HEK293 (cell line): Measurements from ENCODE around the gene C13orf46.

Source experiments
- CTCF ChIP-seq: fragments of 450-650 bp; formaldehyde crosslinking; IDR thresholded peaks from 2 replicates; pipeline ENCODE4 v1.5.1; 2016; ENCODE audit warnings: missing biosample characterization, missing genetic modification characterization
- KLF10 ChIP-seq: fragments of 450-650 bp; IDR thresholded peaks from 2 replicates; pipeline ENCODE4 v1.5.1; 2018; ENCODE audit warnings: missing biosample characterization, mild to moderate bottlenecking, missing genetic modification characterization
- REST ChIP-seq: fragments of 450-650 bp; formaldehyde crosslinking; IDR thresholded peaks from 2 replicates; pipeline ENCODE4 v1.5.1; 2016; ENCODE audit warnings: missing biosample characterization, missing genetic modification characterization
- TCF7L2 ChIP-seq: IDR thresholded peaks from 2 replicates; pipeline ENCODE4 v1.6.1; 2011; ENCODE audit warnings: low read depth, mild to moderate bottlenecking, inconsistent platforms, low read length, moderate library complexity, borderline replicate concordance
- WT1 ChIP-seq: fragments of 450-650 bp; formaldehyde crosslinking; IDR thresholded peaks from 2 replicates; pipeline ENCODE4 v1.5.1; 2016; ENCODE audit warnings: missing biosample characterization, missing genetic modification characterization
- ZNF362 ChIP-seq: fragments of 450-650 bp; formaldehyde crosslinking; IDR thresholded peaks from 2 replicates; pipeline ENCODE4 v1.5.1; 2016; ENCODE audit warnings: missing biosample characterization, missing genetic modification characterization
- ZNF416 ChIP-seq: fragments of 450-650 bp; formaldehyde crosslinking; IDR thresholded peaks from 2 replicates; pipeline ENCODE4 v1.5.1; 2016; ENCODE audit warnings: missing biosample characterization, missing genetic modification characterization
- ZNF529 ChIP-seq: fragments of 450-650 bp; formaldehyde crosslinking; IDR thresholded peaks from 2 replicates; pipeline ENCODE4 v1.5.1; 2017; ENCODE audit warnings: missing genetic modification characterization, missing biosample characterization; ENCODE audit not compliant: insufficient replicate concordance

GRCh38 chr13:113917096-113917495, 56.8 kb downstream of the C13orf46 start:
- no peak for TF ChIP-seq ZNF362 (tag by site-specific recombination)
- no peak for TF ChIP-seq CTCF
- no peak for TF ChIP-seq WT1 (tag by site-specific recombination)
- no peak for TF ChIP-seq ZNF529 (tag by site-specific recombination)
- no peak for TF ChIP-seq ZNF416 (tag by site-specific recombination)
- TF ChIP-seq TCF7L2: no peak
- TF ChIP-seq KLF10: no peak
- TF ChIP-seq REST (tag by site-specific recombination): no peak
